Measurements from ENCODE around the gene CEP72.
"Not testable (repeated sequence)": the region's sequence is repeated elsewhere in the genome, so short reads cannot be mapped to it uniquely, and the experiment has no call there.

Gene CEP72

GRCh38 chr5:673831-674629, 61.9 kb downstream of the CEP72 start:
- no peak for DNase-seq

- no peak for DNase-seq
Measured at GRCh38 chr5:674630-675011, 62.5 kb downstream of the CEP72 start.

GRCh38 chr5:675111-675870, 63.2 kb downstream of the CEP72 start:
- no peak for DNase-seq

GRCh38 chr5:675871-676698, 63.9 kb downstream of the CEP72 start:
- no peak for DNase-seq

- no peak for DNase-seq
Measured at GRCh38 chr5:676699-677076, 64.5 kb downstream of the CEP72 start.

- no peak for DNase-seq
Measured at GRCh38 chr5:677131-678101, 65.3 kb downstream of the CEP72 start.

- DNase-seq = not testable (repeated sequence)
Measured at GRCh38 chr5:678521-678920, 66.4 kb downstream of the CEP72 start.

- not testable (repeated sequence) for DNase-seq
Measured at GRCh38 chr5:679166-679895, 67.2 kb downstream of the CEP72 start.

GRCh38 chr5:680118-680795, 68.1 kb downstream of the CEP72 start:
- DNase-seq = not testable (repeated sequence)

- not testable (repeated sequence) for DNase-seq
Measured at GRCh38 chr5:680836-681235, 68.7 kb downstream of the CEP72 start.

- not testable (repeated sequence) for DNase-seq
Measured at GRCh38 chr5:681317-682191, 69.4 kb downstream of the CEP72 start.

- DNase-seq = not testable (repeated sequence)
Measured at GRCh38 chr5:682216-682615, 70.1 kb downstream of the CEP72 start.

- DNase-seq = not testable (repeated sequence)
Measured at GRCh38 chr5:682651-683358, 70.7 kb downstream of the CEP72 start.

GRCh38 chr5:683551-684481, 71.7 kb downstream of the CEP72 start:
- no peak for DNase-seq

- no peak for DNase-seq
Measured at GRCh38 chr5:684751-685216, 72.6 kb downstream of the CEP72 start.

- DNase-seq = no peak
Measured at GRCh38 chr5:685262-686171, 73.4 kb downstream of the CEP72 start.

GRCh38 chr5:686172-686523, 74.0 kb downstream of the CEP72 start:
- not testable (repeated sequence) for DNase-seq
